Activated CD8-positive, alpha-beta memory T cell treated with anti-CD3 and anti-CD28 coated beads, Interleukin-2, amount 50 U/mL, for 24 hours (primary cell): Measurements from ENCODE around the gene PRKG1.
"Not testable (repeated sequence)": the region's sequence is repeated elsewhere in the genome, so short reads cannot be mapped to it uniquely, and the experiment has no call there.

ENCODE experiments used
- DNase-seq: peaks from one replicate; pipeline ENCODE4 v3.0.0-alpha.2; 2020; ENCODE audit errors: extremely low read depth

PRKG1 gene

GRCh38 chr10:51700228-51700817 lies 626.0 kb downstream of the PRKG1 start:
- no peak for DNase-seq

- no peak for DNase-seq
These were observed 631.5 kb downstream of the PRKG1 start for GRCh38 chr10:51705774-51706173.

DNA sequence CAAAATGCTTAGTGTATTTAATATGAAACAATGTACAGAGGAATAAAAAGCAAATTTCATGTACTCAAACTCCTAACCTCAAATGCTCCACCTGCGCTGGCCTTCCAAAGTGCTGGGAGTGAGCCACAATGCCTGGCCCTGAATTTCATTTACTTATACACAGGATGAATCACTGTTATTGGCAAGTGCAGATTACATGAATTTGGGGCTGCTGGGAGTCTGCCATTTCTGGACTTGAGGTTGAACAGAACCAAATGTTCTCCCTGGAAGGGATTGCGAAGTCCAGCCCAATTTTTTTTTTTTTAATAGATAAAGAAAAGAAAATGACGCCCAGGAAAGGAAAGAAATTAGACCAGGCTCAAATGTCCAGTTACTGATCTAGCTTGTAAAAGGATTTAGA lies 631.9 kb downstream of the PRKG1 start:
- DNase-seq: no peak

- DNase-seq: no peak
These were observed 633.1 kb downstream of the PRKG1 start for GRCh38 chr10:51707392-51707791.

GRCh38 chr10:51707821-51708424 lies 633.6 kb downstream of the PRKG1 start:
- no peak for DNase-seq

- no peak for DNase-seq
These were observed 634.3 kb downstream of the PRKG1 start for GRCh38 chr10:51708609-51709008.

DNA sequence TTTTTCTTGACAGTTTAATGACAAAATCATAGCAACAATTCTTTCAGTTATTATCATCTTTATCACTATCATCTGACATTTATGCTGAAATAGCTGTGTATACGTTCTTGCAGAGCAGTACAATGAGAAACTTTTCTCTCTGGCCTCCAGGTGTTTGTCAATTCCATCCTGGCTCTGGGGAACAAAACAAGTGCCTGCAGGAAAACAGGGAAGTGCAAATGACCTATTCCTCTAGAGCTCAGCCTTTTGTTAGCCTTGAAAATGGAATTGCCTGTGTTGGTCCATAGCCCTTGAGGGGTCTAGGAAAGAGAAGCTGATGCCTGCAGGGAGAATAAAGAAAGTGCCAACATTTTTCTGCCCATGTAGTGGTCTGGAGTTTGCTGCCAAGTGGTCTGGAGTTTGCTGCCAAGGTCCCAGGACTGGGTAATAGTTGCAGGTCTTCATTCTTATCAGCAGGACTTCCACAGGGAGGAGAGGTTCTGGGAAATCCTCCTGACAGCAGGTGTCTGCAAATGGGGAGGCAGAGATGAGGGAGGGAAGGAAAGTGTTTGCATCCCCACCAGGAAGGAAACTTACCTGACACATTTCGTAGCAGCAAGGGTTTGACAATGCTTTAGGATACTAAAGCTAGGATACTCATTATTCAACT lies 635.2 kb downstream of the PRKG1 start:
- DNase-seq: no peak

DNA sequence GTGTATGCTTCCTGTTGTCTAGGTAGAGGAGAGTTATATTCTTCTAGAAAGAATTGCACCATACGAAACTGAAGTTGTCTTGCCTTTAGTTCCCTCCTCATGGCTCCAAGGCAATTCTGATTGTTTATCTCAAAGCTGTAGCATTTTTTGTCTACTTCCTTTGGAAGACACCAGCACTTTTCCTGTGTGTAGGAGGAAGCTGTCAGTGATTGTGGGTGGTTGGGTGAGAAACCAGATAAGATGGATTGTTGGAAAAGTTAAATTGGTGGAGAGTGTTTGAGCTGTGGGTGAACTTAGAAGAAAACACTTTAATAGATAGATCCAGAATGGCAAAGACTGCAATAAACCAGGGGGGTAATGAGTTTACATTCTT lies 637.2 kb downstream of the PRKG1 start:
- DNase-seq: no peak

- DNase-seq: no peak
These were observed 642.7 kb downstream of the PRKG1 start for GRCh38 chr10:51716981-51717380.

GRCh38 chr10:51718804-51719291 lies 644.6 kb downstream of the PRKG1 start:
- no peak for DNase-seq

- no peak for DNase-seq
These were observed 649.8 kb downstream of the PRKG1 start for GRCh38 chr10:51724038-51724437.

- no peak for DNase-seq
These were observed 655.7 kb downstream of the PRKG1 start for GRCh38 chr10:51729822-51730555.

GRCh38 chr10:51733057-51733456 lies 658.8 kb downstream of the PRKG1 start:
- no peak for DNase-seq

DNA sequence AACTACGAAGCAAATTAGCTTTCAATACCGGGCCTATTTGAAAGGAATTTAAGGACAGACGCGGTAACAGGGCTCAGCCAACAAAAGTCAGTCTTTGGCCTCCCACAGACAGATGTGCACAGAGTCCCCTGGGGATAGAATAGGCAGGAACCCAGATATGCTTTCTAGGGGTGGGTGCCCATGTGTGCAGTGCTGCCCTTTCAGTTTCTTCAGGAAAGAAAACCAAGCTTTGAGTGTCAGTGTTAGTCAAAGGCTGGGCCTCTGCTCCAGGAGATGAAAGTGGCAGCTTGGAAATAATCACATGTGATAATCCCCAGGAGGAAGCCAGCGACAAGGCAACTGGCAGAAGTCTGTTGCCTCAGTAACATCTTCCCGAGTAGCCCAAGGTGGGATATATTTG lies 668.9 kb downstream of the PRKG1 start:
- no peak for DNase-seq

DNA sequence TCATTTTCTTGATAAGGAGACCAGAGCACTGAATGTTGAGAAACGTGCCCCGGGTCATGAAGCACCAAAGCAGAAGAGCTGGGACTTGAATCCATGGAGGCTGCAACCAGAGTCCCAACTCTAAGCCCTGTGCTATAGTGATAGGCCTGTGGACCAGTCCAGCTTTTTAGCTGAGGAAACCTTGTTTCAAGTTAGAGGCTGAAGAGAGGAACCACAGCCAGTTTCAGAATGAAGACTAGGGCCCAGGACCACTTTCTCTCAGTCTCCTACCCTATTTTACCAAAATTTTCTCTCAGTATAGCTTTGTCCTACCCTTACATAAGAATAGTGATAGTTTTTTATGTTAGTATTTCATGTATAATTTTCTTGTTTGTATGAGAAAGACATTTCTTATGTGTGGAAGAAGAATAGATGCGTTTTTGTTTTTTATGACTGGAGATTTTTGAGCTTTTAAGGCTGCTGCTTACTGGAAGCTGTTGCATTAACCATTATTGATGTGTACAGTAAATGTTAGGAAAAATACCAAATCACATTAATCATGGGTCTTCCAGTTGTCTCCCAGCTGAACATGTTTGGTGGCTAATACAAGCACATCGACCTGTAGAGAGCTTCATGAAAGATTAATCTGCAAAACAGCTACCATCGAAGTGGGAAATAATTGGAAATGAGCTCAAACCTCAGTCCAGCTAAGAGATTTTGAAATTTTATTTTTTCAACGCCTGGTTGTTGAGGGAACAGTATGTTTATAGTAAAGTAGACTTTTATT lies 670.1 kb downstream of the PRKG1 start:
- DNase-seq: no peak

DNA sequence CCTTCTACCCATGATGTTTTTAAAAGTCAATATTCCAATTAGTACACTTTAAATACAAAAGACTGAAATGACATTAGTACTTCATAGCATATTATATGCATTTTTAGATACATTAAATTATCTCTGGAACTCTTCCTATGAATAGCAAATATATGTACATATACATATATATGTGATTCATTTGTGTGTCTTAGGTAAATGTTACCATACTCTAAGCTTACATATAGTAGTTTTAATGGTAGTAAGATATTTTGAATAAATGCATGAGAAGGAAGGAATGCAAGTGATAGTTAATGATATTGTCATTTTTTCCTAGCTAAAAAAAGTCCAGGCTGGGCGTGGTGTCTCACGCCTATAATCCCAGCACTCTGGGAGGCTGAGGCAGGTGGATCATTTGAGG lies 671.1 kb downstream of the PRKG1 start:
- DNase-seq: no peak

DNA sequence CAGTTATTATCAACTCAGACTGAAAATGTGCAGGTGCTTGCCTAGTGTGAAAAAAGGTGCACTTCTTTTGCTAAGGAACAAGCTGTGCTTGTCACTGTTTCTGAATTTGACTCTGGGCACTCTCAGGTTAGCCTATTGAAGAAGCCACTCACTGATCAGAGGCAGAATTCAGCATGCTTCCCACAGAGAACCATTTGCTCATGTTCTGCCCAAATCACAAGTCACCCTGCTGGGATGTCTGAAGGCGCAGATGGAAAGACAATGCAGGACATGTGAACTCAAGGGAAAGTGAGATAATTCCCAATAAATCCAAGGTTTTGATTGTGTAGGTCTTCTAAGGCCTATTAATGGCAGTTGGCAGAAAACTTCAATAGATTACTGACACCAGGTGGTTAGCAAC lies 672.9 kb downstream of the PRKG1 start:
- DNase-seq: no peak

GRCh38 chr10:51748959-51749358 lies 674.7 kb downstream of the PRKG1 start:
- DNase-seq: no peak

DNA sequence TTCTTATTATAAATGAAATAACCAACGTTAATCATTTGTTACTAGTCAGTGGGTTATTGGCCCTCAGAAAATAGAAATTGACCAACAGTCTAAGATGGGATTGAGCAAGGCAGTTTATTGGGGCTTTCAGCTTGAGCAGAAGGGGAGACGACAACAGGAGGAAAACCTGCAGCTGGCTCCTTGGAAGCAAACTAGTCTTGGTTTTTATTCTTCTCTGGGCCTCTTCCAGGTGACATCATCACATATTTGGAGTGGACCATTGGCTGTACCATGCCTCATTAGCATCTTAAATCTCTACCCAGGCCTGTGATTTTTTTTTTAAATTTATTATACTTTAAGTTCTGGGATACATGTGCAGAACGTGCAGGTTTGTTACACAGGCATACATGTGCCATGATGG lies 684.1 kb downstream of the PRKG1 start:
- DNase-seq: no peak

DNA sequence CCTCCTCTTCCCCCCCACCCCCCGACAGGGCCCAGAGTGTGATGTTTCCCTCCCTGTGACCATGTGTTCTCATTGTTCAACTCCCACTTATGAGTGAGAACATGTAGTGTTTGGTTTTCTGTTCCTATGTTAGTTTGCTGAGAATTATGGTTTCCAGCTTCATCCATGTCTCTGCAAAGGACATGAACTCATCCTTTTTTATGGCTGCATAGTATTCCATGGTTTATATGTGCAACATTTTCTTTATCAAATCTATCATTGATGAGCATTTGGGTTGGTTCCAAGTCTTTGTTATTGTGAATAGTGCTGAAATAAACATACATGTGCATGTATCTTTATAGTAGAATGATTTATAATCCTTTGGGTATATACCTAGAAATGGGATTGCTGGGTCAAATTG lies 684.6 kb downstream of the PRKG1 start:
- DNase-seq: not testable (repeated sequence)

DNA sequence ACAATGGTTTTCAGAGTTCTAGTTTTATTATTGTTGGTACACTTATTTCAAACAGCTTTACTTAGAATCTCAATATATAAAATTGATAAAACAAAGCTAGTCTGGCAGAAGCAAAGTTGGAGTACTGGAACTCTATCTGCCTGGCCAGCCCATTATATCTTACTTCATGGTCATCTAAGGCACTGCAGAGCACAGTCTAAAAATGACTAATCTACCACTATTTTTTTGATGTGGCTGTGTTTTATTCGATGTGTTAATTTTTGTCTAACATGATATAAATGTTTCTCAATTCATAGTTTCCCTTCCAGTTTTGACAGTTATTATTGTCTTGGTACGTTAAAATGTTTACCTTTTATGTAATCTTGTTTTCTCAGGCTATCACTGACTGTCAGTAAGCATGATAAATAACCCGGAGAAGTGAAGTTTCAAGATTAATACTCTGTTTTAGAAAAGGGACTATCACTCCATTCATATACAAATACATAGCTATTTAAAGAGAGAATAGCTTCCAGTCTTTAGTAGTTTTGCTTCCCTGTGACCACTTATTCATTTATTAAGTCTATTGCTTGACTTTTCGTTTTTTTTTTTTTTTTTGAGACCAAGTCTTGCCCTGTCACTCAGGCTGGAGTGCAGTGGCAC lies 685.7 kb downstream of the PRKG1 start:
- DNase-seq: no peak
